Fibroblast of lung (primary cell): ENCODE measurements around the gene EFCC1. TPM values are rescaled to one million over a fixed set of nuclear protein-coding genes. Genes with fewer than 3 reads are reported as not detected.

Experiments
- DNase-seq, 2 donors: peaks; one replicate each; pipeline versions ENCODE4 v3.0.0 to v3.0.0-alpha.2; 2010; ENCODE audit warnings: low read depth in 2 of 2
- H2AFZ ChIP-seq: 2 replicates; pipeline ENCODE4 v1.5.1; 2012; ENCODE audit warnings: low read length, control low read depth, inconsistent platforms
- H3K27ac ChIP-seq: 2 replicates; pipeline ENCODE4 v1.5.1; 2011; ENCODE audit warnings: low read length, control low read depth; ENCODE audit not compliant: insufficient read depth
- H3K27me3 ChIP-seq: 2 replicates; pipeline ENCODE4 v1.5.1; 2011; ENCODE audit warnings: mild to moderate bottlenecking, low read length; ENCODE audit not compliant: control insufficient read depth, insufficient read depth
- H3K36me3 ChIP-seq: 2 replicates; pipeline ENCODE4 v1.5.1; 2011; ENCODE audit warnings: low read length; ENCODE audit not compliant: control insufficient read depth, insufficient read depth
- H3K4me1 ChIP-seq: 2 replicates; pipeline ENCODE4 v1.5.1; 2011; ENCODE audit warnings: low read length; ENCODE audit not compliant: control insufficient read depth, insufficient read depth; ENCODE audit errors: extremely low read depth
- H3K4me2 ChIP-seq: 2 replicates; pipeline ENCODE4 v1.5.1; 2011; ENCODE audit warnings: low read length, control low read depth; ENCODE audit not compliant: insufficient read depth; ENCODE audit errors: extremely low read depth
- H3K4me3 ChIP-seq, 4 experiments: fragments of 200-600 bp in 1 of 4; sonication (generic) in 1 of 4; replicated peaks in 1 of 4; 2 replicates each; pipeline ENCODE4 v1.5.1; 2011 to 2016; ENCODE audit warnings: low read length in 4 of 4, low read depth in 3 of 4, mild to moderate bottlenecking in 3 of 4, control low read depth in 2 of 4, inconsistent platforms in 1 of 4, mixed read lengths in 1 of 4; ENCODE audit not compliant: insufficient read depth in 1 of 4; ENCODE audit errors: control extremely low read depth in 1 of 4
- H3K79me2 ChIP-seq: 2 replicates; pipeline ENCODE4 v1.5.1; 2012; ENCODE audit warnings: mild to moderate bottlenecking, low read length, inconsistent platforms; ENCODE audit not compliant: control insufficient read depth, insufficient read depth
- H3K9ac ChIP-seq: 2 replicates; pipeline ENCODE4 v1.5.1; 2011; ENCODE audit warnings: mild to moderate bottlenecking, low read length, control low read depth; ENCODE audit not compliant: insufficient read depth
- H3K9me3 ChIP-seq: 2 replicates; pipeline ENCODE4 v1.5.1; 2012; ENCODE audit warnings: low read depth, low read length; ENCODE audit not compliant: control insufficient read depth, insufficient read depth
- H4K20me1 ChIP-seq: 2 replicates; pipeline ENCODE4 v1.5.1; 2011; ENCODE audit warnings: low read length; ENCODE audit not compliant: control insufficient read depth, insufficient read depth; ENCODE audit errors: extremely low read depth
- EZH2 ChIP-seq: IDR thresholded peaks from 2 replicates; pipeline ENCODE4 v1.5.1; 2012; ENCODE audit warnings: low read length, control low read depth, mild to moderate bottlenecking; ENCODE audit errors: missing control alignments
- polyA plus RNA-seq, 2 donors: library from polyadenylated mRNA; depleted of rRNA in 1 of 2; stranded (reverse) in 1 of 2; unstranded in 1 of 2; fragments of >200 nt; gene quantifications; 2 replicates each; pipeline ENCODE4 v1.2.1, GENCODE V29; 2011 to 2012; ENCODE audit warnings: missing spikeins in 1 of 2
- total RNA-seq: library from RNA; depleted of rRNA; stranded (reverse); fragments of >200 nt; gene quantifications from 2 replicates; pipeline ENCODE4 v1.2.1, GENCODE V29; 2014
- TF ChIP-seq, protein P1 (sequence below), 2 donors: IDR thresholded peaks in 1 of 2; conservative IDR thresholded peaks in 1 of 2; 1 replicate in 1 of 2; 2 replicates in 1 of 2; pipeline ENCODE4 v1.5.1; 2011 to 2012; ENCODE audit warnings: low read length in 2 of 2, control low read depth in 1 of 2, inconsistent platforms in 1 of 2, low read depth in 1 of 2, mild to moderate bottlenecking in 1 of 2

The EFCC1 gene
- total and polyA plus RNA-seq, 2 donors (not counting 1 experiment from before 2014, with no cell fraction given), result not detected

- no peaks in the 10 kb centered on the region for H3K36me3 ChIP-seq
- no peaks in the 10 kb centered on the region for H4K20me1 ChIP-seq
- no peak overlapping the region for H3K4me3 ChIP-seq
- H3K4me2 ChIP-seq, result no peak overlapping the region
- H3K4me1 ChIP-seq, result peaks cover 5% of the 10 kb centered on the region
- H3K9me3 ChIP-seq, result no peaks in the 10 kb centered on the region
- no peak for DNase-seq
- H3K27me3 ChIP-seq, result peaks cover 48% of the 10 kb centered on the region
- no peak overlapping the region for H3K9ac ChIP-seq
- H3K79me2 ChIP-seq, result no peaks in the 10 kb centered on the region
- TF ChIP-seq, protein P1, sequence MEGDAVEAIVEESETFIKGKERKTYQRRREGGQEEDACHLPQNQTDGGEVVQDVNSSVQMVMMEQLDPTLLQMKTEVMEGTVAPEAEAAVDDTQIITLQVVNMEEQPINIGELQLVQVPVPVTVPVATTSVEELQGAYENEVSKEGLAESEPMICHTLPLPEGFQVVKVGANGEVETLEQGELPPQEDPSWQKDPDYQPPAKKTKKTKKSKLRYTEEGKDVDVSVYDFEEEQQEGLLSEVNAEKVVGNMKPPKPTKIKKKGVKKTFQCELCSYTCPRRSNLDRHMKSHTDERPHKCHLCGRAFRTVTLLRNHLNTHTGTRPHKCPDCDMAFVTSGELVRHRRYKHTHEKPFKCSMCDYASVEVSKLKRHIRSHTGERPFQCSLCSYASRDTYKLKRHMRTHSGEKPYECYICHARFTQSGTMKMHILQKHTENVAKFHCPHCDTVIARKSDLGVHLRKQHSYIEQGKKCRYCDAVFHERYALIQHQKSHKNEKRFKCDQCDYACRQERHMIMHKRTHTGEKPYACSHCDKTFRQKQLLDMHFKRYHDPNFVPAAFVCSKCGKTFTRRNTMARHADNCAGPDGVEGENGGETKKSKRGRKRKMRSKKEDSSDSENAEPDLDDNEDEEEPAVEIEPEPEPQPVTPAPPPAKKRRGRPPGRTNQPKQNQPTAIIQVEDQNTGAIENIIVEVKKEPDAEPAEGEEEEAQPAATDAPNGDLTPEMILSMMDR (conservative IDR thresholded peaks at IDR 0.05 in 1 of 2, IDR thresholded peaks at IDR 0.05 in 1 of 2; ENCODE audit: low read depth in 1 of 2, low read length in 2 of 2), result no peak
- TF ChIP-seq EZH2, result no peak
- H2AFZ ChIP-seq, result no peak overlapping the region
- H3K27ac ChIP-seq, result no peak overlapping the region
Observed at GRCh38 chr3:129004639-129005295, 3.7 kb downstream of the EFCC1 start.

DNA sequence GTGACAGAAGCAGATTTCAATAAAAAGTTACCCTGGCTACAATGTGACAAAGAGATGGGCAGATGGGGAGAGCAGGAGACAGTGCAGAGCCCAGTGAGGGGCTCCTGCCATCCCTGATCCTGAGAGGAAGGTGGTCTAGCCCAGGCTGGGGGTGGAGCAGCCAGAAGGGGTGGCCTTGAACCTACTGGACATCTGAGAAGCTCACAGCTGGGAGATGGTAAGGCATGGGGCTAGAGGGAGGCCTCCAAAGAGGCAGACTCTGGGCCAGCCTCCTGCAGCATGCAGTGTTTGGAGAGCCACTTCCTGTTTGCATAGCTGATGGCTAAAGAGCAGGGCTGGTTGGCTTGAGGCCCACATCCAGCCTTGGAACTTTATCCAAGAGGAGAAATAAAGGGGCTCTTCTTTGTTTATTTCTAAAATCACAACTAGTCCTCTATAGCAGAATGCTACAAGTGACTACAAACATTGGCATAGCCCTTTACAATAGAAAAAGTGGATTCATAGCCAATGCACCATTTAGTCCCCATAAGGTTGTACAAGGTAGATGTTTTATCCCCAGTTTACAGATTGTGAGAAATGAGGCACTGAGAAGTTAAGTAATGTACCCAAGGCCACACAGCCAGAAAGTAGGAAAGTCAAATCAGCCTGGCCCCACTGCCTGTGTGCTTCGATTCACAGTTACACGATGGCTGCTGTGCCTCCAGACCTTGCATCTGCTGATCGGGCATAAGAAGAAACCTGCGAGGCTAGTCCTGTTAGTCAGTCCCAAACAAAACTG lies 4.6 kb downstream of the EFCC1 start:
- Histone ChIP-seq H3K27ac (no peak overlapping the region), H3K9ac (no peak overlapping the region), H3K4me3 (no peak overlapping the region), H3K27me3 (peaks cover 39% of the 10 kb centered on the region), H3K36me3 (no peaks in the 10 kb centered on the region), H3K4me1 (peaks cover 5% of the 10 kb centered on the region), H2AFZ (peak overlapping the region; percentile 16), H4K20me1 (no peaks in the 10 kb centered on the region), H3K4me2 (no peak overlapping the region), H3K79me2 (no peaks in the 10 kb centered on the region), H3K9me3 (no peaks in the 10 kb centered on the region)
- TF ChIP-seq, protein P1 (conservative IDR thresholded peaks at IDR 0.05 in 1 of 2, IDR thresholded peaks at IDR 0.05 in 1 of 2; ENCODE audit: low read depth in 1 of 2, low read length in 2 of 2), result no peak
- no peak for TF ChIP-seq EZH2
- DNase-seq, result peak; percentile 18 to 56

GRCh38 chr3:129006864-129007263 lies 5.8 kb downstream of the EFCC1 start:
- H3K4me1 ChIP-seq, result peaks cover 5% of the 10 kb centered on the region
- DNase-seq, result no peak
- no peak overlapping the region for H3K27ac ChIP-seq
- H4K20me1 ChIP-seq, result no peaks in the 10 kb centered on the region
- peaks cover 28% of the 10 kb centered on the region for H3K27me3 ChIP-seq
- H3K9me3 ChIP-seq, result no peaks in the 10 kb centered on the region
- no peak overlapping the region for H3K9ac ChIP-seq
- H3K4me2 ChIP-seq, result no peak overlapping the region
- TF ChIP-seq EZH2, result no peak
- TF ChIP-seq, protein P1 (conservative IDR thresholded peaks at IDR 0.05 in 1 of 2, IDR thresholded peaks at IDR 0.05 in 1 of 2; ENCODE audit: low read depth in 1 of 2, low read length in 2 of 2), result no peak
- no peaks in the 10 kb centered on the region for H3K36me3 ChIP-seq
- no peak overlapping the region for H2AFZ ChIP-seq
- H3K79me2 ChIP-seq, result no peaks in the 10 kb centered on the region
- H3K4me3 ChIP-seq, result no peak overlapping the region
